Femur (tissue), 1 donor: ENCODE results near the gene LSM14A.
A peak's percentile ranks its signal among the peaks of the same experiment; 100 is the strongest.

Experiments used
- DNase-seq: peaks from one replicate; pipeline ENCODE4 v3.0.0-alpha.2; 2017

Gene LSM14A

GRCh38 chr19:34259367-34260095 lies 87.2 kb downstream of the LSM14A start:
- no peak for DNase-seq

DNA sequence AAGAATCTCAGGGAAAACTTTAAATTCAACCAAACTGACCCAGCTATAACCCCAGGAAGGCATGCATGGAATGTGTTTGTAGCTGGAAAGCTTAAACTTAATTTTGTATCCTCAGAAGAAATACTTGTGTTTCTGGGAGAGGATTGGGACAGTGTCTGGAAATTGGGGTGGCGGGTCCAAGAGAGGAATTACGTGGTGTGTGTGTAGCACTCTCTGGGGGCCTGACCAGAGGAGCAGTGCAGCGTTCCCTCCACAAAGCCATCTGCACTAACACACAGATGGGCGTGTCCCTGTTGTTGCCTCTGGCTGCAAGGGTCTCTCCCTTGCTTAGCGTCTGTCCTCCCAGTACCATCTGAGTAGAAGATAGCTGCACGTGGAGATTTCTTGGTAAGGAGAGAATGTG lies 88.5 kb downstream of the LSM14A start:
- DNase-seq = peak; percentile 50

- no peak for DNase-seq
Measured at GRCh38 chr19:34261334-34262109, 89.2 kb downstream of the LSM14A start.

DNA sequence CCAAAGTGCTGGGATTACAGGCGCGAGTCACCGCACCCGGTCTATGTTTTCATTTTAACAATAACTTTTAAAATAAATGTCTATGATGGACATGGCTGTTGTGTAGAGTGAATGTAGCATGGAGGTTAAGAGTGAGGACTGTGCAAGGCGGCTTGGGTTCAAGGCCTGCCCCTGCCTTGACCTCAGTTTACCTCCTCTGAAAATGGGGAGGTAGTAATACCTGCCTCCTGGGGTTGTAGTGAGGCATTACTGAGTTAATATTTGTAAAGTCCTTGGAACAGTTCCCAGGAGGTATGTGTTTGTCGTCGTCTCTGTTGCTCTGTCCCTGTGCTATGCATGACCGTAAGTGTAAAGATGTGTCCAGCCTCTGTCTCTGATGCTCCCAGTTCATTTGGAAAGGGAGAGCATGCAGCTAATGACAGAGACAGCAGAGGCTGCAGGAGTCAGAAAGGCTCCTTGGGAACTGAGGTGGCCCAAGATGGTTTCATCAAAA lies 91.5 kb downstream of the LSM14A start:
- no peak for DNase-seq

DNA sequence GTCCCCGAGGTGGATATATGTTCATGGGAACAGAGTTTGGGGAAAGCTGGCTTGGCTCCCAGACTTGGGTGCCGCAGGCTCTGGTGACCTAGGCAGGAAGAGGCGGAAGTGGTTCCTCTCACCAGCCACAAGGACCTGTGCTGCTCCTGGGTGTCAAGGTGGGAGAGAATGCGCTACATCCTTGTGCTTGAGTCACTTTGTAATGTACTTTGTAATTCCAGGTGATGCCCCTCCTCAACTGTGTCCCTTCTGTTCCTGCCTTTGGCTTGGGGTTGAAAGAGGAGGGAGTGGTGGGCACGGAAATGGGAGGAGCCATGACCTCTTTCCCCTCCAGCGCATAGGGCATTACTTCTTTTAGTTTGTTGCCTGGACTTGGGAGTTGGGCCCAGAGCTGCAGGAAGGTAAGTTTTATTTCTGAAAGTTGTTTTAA lies 92.9 kb downstream of the LSM14A start:
- no peak for DNase-seq

DNA sequence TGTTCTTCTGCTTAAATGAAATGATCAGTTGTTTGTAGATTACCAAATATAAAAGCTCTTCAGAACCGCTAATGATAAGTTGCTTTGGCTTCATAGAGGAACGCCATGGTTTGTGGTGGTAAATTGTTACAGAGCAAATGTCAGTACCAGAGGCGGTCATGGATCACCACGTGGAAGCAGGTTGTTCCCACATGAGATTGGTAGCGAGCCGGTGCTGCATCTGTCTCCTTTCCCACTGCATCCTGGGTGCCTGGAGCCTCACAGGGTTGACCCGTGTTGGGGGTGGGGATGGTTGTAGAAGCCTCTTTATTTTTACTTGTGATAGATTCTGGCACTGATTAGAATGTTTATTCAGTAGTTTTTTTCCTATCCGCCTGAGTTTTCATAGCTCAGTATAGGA lies 96.8 kb downstream of the LSM14A start:
- DNase-seq = no peak

DNA sequence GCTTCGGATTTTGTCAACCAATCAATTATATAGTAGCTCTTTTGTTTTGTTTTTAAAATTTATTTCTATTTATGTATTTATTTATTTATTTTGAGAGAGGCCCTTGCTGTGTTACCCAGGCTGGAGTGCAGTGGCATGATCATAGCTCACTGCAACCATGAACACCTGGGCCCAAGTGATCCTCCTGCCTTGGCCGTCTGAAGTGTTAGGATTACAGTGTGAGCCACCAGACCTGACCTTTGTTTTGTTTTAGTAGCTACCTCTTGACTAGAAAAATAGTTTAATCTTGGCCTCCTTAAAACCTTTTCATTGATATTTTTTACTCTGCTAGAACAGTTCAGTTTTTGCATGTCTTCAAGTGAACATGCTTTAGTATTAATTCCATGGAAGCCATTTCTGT lies 97.2 kb downstream of the LSM14A start:
- no peak for DNase-seq

- peak; percentile 78 for DNase-seq
Measured at GRCh38 chr19:34269968-34270621, 97.8 kb downstream of the LSM14A start.

DNA sequence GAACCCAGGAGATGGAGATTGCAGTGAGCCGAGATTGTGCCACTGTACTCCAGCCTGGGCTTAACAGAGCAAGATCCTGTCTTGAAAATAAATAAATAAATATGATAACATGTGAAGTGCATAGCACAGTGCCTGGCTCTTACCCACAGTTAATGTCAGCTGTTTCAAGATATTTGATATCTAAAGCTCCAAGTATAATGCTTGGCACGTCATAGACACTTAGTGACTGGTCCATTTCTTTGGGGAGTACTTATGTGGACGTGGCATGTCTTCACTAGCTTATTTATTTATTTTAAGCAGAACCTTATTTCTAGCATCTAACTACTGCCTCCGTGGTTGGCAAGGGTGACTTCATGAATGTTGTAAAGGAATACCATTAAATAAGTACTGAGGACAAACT lies 100.8 kb downstream of the LSM14A start:
- DNase-seq = no peak

DNA sequence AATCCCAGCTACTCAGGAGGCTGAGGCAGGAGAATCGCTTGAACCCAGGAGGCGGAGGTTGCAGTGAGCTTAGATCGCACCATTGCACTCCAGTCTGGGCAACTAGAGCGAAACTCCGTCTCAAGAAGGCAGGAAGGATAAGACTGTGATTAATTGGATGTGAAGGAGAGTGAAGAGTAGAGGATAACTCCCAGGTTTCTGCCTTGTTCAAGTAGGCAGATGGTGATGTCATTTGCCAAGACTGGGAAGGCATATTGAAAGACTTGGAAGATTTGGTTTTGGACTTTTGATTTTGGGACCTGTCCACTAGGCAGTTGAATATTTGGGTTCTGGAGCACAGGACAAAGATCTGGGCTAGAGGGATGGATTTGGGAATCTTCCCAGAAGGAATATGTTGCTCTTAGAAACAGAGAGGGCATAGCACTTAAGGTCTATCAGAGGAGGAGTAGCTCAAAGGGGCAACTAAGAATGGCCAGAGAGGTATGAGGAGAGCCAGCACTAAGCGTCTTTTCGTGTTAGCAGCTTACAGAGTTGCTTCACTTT lies 102.1 kb downstream of the LSM14A start:
- no peak for DNase-seq

GRCh38 chr19:34274827-34275625 lies 102.7 kb downstream of the LSM14A start:
- DNase-seq = no peak

DNA sequence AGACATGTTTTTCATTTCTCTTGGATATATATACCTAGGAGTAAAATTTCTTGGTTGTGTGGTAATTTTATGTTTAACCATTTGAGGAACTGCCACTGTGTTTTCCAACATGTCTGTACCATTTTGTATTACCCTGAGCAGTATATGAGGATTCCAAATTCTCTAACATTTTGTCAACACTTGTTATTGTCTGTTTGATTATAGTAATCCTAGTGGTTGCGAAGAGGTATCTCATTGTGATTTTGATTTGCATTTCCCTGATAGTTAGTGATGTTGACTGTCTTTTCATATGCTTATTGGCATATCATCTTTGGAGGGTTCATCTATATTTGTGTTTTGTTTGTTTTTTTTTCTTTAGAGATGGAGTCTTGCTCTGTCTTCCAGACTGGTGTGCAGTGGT lies 103.4 kb downstream of the LSM14A start:
- DNase-seq = no peak

GRCh38 chr19:34276614-34277013 lies 104.3 kb downstream of the LSM14A start:
- DNase-seq = no peak

- DNase-seq = no peak
Measured at GRCh38 chr19:34277244-34277643, 104.9 kb downstream of the LSM14A start.

- DNase-seq = no peak
Measured at GRCh38 chr19:34278783-34279182, 106.5 kb downstream of the LSM14A start.
